Upper lobe of left lung (tissue), 6 donors: Measurements from ENCODE around the gene ITGA11. TPM values are rescaled to one million over a fixed set of nuclear protein-coding genes. Genes with fewer than 3 reads are reported as not detected.

ENCODE experiments used
- ATAC-seq, 2 donors: fragments of 200-7000 bp; cut with Tn5 transposase; one replicate each; pipeline ENCODE4 v1.9.1; 2022; ENCODE audit warnings: mild to moderate bottlenecking in 2 of 2, moderate library complexity in 2 of 2; ENCODE audit not compliant: low FRiP score in 2 of 2
- DNase-seq, 2 donors: peaks; one replicate each; pipeline ENCODE4 v3.0.0-alpha.2; 2019 to 2020
- H3K27ac ChIP-seq, 4 donors: fragments of 200-600 bp; sonication (generic); one replicate each; pipeline ENCODE4 v1.5.1; 2016 to 2019
- H3K27me3 ChIP-seq, 4 donors: fragments of 200-600 bp; sonication (generic); one replicate each; pipeline ENCODE4 v1.5.1; 2017 to 2019
- H3K36me3 ChIP-seq, 4 donors: fragments of 200-600 bp; sonication (generic); one replicate each; pipeline ENCODE4 v1.5.1; 2016 to 2019
- H3K4me1 ChIP-seq, 4 donors: fragments of 200-600 bp; sonication (generic); one replicate each; pipeline ENCODE4 v1.5.1; 2018 to 2019
- H3K4me3 ChIP-seq, 4 donors: fragments of 200-600 bp; sonication (generic); one replicate each; pipeline ENCODE4 v1.5.1; 2017 to 2019; ENCODE audit warnings: mild to moderate bottlenecking in 2 of 4, moderate library complexity in 1 of 4
- H3K9me3 ChIP-seq, 4 donors: fragments of 200-600 bp; sonication (generic); one replicate each; pipeline ENCODE4 v1.5.1; 2018 to 2019
- CTCF ChIP-seq, 6 experiments: fragments of 450-650 bp in 4 of 6; fragments of 200-600 bp in 2 of 6; sonication (generic) in 2 of 6; IDR thresholded peaks; one replicate each; pipeline ENCODE4 v1.5.1; 2016 to 2019; ENCODE audit warnings: antibody characterized with exemption in 6 of 6
- EP300 ChIP-seq, 4 donors: sonication (generic); formaldehyde crosslinking; IDR thresholded peaks; one replicate each; pipeline ENCODE4 v1.5.1; 2017; ENCODE audit warnings: antibody characterized with exemption in 4 of 4, control low read depth in 2 of 4
- POLR2A ChIP-seq, 4 donors: fragments of 450-650 bp; IDR thresholded peaks; one replicate each; pipeline ENCODE4 v1.5.1; 2016 to 2017; ENCODE audit warnings: antibody characterized with exemption in 4 of 4, mild to moderate bottlenecking in 2 of 4
- POLR2AphosphoS5 ChIP-seq, 2 donors: sonication (generic); formaldehyde crosslinking; IDR thresholded peaks; one replicate each; pipeline ENCODE4 v1.5.1; 2017; ENCODE audit warnings: antibody characterized with exemption in 2 of 2
- WGBS, 2 donors: methylation state at CpG; one replicate each; pipeline ENCODE4 v1.1.5; 2017 to 2018; 5-methylcytosine and 5-hydroxymethylcytosine counted together
- total RNA-seq, 6 donors: library from RNA; depleted of rRNA in 4 of 6; stranded (reverse); fragments of >200 nt in 4 of 6; gene quantifications; one replicate each; pipeline versions ENCODE4 v1.1.0 to v1.2.1, GENCODE V29; 2016 to 2021
- donor health status: DM: no; HTN: no; CAD: no; lungs with moderate emphysema.
- donor health status: DM: no; HTN: yes; CAD: no; lungs with severe emphysema.

Gene ITGA11
- total RNA-seq, 6 donors from 2014 or later = 0.49 to 6.9 (median 1.4) TPM

- 75 to 81% methylated on average over 5 of the region's 5 CpGs for WGBS, 2 donors
- Histone ChIP-seq H3K36me3 (no peaks in the 10 kb centered on the region), H3K9me3 (no peaks in the 10 kb centered on the region), H3K27ac (peak overlapping the region; percentile 4 to 99 (median 48)), H3K4me1 (peaks cover 12 to 31% (median 21%) of the 10 kb centered on the region in 4 donors), H3K27me3 (no peaks in the 10 kb centered on the region), H3K4me3 (no peak overlapping the region)
- ATAC-seq (no peak), DNase-seq (no peak)
- no peak for TF ChIP-seq POLR2A (IDR thresholded peaks at IDR 0.05)
- no peak for TF ChIP-seq EP300 (IDR thresholded peaks at IDR 0.05)
- TF ChIP-seq POLR2AphosphoS5 (IDR thresholded peaks at IDR 0.05) = no peak
- no peak for TF ChIP-seq CTCF (IDR thresholded peaks at IDR 0.05)
These were observed 157.6 kb downstream of the ITGA11 start for GRCh38 chr15:68274201-68274848.

- H3K27ac ChIP-seq = peak overlapping the region in 2 of 4 donors; percentile 46 to 50
- ATAC-seq = no peak
These were observed 159.2 kb downstream of the ITGA11 start for GRCh38 chr15:68272721-68273271.

GRCh38 chr15:68271854-68272471 is 160.0 kb downstream of the ITGA11 start:
- Histone ChIP-seq H3K27ac (peak overlapping the region in 2 of 4 donors; percentile 35 to 52), H3K36me3 (no peaks in the 10 kb centered on the region), H3K27me3 (no peaks in the 10 kb centered on the region), H3K4me3 (no peak overlapping the region), H3K9me3 (no peaks in the 10 kb centered on the region), H3K4me1 (peaks cover 11 to 25% (median 13%) of the 10 kb centered on the region in 4 donors)
- 52 to 65% methylated on average over 10 to 11 of the region's 11 CpGs for WGBS, 2 donors
- ATAC-seq = peak in 1 of 2 donors; percentile 73
- no peak for TF ChIP-seq EP300 (IDR thresholded peaks at IDR 0.05)
- no peak for TF ChIP-seq CTCF (IDR thresholded peaks at IDR 0.05)
- no peak for TF ChIP-seq POLR2AphosphoS5 (IDR thresholded peaks at IDR 0.05)
- TF ChIP-seq POLR2A (IDR thresholded peaks at IDR 0.05) = no peak
- peak in 1 of 2 donors; percentile 32 for DNase-seq

More at GRCh38 chr15:68272721-68273271, 159.2 kb downstream of the ITGA11 start:
- TF ChIP-seq EP300 (IDR thresholded peaks at IDR 0.05) = no peak
- no peak for TF ChIP-seq POLR2A (IDR thresholded peaks at IDR 0.05)
- no peak for TF ChIP-seq POLR2AphosphoS5 (IDR thresholded peaks at IDR 0.05)
- no peak for TF ChIP-seq CTCF (IDR thresholded peaks at IDR 0.05)
- H3K36me3 ChIP-seq = no peaks in the 10 kb centered on the region
- no peaks in the 10 kb centered on the region for H3K27me3 ChIP-seq
- no peak overlapping the region for H3K4me3 ChIP-seq
- no peak for DNase-seq
- H3K9me3 ChIP-seq = no peaks in the 10 kb centered on the region
- 64 to 65% methylated on average over 1 of the region's 1 CpG for WGBS, 2 donors
- H3K4me1 ChIP-seq = peaks cover 11 to 25% (median 15%) of the 10 kb centered on the region in 4 donors

- TF ChIP-seq POLR2AphosphoS5 (IDR thresholded peaks at IDR 0.05) (no peak), POLR2A (IDR thresholded peaks at IDR 0.05) (no peak), CTCF (IDR thresholded peaks at IDR 0.05) (no peak), EP300 (IDR thresholded peaks at IDR 0.05) (no peak)
- H3K4me1 ChIP-seq = no peaks in the 10 kb centered on the region
- no peaks in the 10 kb centered on the region for H3K36me3 ChIP-seq
- no peak overlapping the region for H3K4me3 ChIP-seq
- no peaks in the 10 kb centered on the region for H3K27me3 ChIP-seq
- ATAC-seq (no peak), DNase-seq (no peak)
- no peaks in the 10 kb centered on the region for H3K9me3 ChIP-seq
- H3K27ac ChIP-seq = no peak overlapping the region
- WGBS, 2 donors = 36 to 50% methylated on average over 3 of the region's 3 CpGs
These were observed 163.6 kb downstream of the ITGA11 start for GRCh38 chr15:68268405-68268804.
